Measurements from ENCODE around the gene G0S2. TPM values are rescaled to one million over a fixed set of nuclear protein-coding genes. Genes with fewer than 3 reads are reported as not detected.
A peak's percentile ranks its signal among the peaks of the same experiment; 100 is the strongest.

G0S2 gene
- polyA plus RNA-seq, 1 of the 3 experiments (the other 2 are of a cell fraction) = 43.2 TPM

DNA sequence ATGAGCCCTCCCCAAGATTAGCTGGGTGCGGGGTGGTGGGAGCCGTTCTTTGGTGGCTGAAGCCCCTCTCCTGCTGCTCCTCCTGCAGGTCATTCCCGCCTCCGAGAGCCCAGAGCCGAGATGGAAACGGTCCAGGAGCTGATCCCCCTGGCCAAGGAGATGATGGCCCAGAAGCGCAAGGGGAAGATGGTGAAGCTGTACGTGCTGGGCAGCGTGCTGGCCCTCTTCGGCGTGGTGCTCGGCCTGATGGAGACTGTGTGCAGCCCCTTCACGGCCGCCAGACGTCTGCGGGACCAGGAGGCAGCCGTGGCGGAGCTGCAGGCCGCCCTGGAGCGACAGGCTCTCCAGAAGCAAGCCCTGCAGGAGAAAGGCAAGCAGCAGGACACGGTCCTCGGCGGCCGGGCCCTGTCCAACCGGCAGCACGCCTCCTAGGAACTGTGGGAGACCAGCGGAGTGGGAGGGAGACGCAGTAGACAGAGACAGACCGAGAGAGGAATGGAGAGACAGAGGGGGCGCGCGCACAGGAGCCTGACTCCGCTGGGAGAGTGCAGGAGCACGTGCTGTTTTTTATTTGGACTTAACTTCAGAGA is 448 bp downstream of the G0S2 start:
- TF ChIP-seq, protein P1, sequence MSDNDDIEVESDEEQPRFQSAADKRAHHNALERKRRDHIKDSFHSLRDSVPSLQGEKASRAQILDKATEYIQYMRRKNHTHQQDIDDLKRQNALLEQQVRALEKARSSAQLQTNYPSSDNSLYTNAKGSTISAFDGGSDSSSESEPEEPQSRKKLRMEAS (IDR thresholded peaks at IDR 0.05; ENCODE audit: low read depth) = 0 out of 2 replicates have a peak, but pooled peaks have one; percentile 34
- TF ChIP-seq RAD21 (IDR thresholded peaks at IDR 0.05; ENCODE audit: low read length) (no peak), NFIC (IDR thresholded peaks at IDR 0.05; ENCODE audit: borderline replicate concordance) (no peak), ELF1 (IDR thresholded peaks at IDR 0.05) (no peak)
- TF ChIP-seq, protein P2, sequence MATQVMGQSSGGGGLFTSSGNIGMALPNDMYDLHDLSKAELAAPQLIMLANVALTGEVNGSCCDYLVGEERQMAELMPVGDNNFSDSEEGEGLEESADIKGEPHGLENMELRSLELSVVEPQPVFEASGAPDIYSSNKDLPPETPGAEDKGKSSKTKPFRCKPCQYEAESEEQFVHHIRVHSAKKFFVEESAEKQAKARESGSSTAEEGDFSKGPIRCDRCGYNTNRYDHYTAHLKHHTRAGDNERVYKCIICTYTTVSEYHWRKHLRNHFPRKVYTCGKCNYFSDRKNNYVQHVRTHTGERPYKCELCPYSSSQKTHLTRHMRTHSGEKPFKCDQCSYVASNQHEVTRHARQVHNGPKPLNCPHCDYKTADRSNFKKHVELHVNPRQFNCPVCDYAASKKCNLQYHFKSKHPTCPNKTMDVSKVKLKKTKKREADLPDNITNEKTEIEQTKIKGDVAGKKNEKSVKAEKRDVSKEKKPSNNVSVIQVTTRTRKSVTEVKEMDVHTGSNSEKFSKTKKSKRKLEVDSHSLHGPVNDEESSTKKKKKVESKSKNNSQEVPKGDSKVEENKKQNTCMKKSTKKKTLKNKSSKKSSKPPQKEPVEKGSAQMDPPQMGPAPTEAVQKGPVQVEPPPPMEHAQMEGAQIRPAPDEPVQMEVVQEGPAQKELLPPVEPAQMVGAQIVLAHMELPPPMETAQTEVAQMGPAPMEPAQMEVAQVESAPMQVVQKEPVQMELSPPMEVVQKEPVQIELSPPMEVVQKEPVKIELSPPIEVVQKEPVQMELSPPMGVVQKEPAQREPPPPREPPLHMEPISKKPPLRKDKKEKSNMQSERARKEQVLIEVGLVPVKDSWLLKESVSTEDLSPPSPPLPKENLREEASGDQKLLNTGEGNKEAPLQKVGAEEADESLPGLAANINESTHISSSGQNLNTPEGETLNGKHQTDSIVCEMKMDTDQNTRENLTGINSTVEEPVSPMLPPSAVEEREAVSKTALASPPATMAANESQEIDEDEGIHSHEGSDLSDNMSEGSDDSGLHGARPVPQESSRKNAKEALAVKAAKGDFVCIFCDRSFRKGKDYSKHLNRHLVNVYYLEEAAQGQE (IDR thresholded peaks at IDR 0.05; ENCODE audit: low read depth, low read length) = no peak
- H3K4me3 ChIP-seq (ENCODE audit: low read depth in 2 of 2, low read length in 1 of 2) = peak overlapping the region; percentile 47 to 55
- no peaks in the 10 kb centered on the region for H3K9me3 ChIP-seq
- H3K27me3 ChIP-seq (ENCODE audit: insufficient read depth) = no peaks in the 10 kb centered on the region
- 48% methylated on average over 19 of the region's 34 CpGs for WGBS (ENCODE audit: low lambda C conversion rate)
- H4K20me1 ChIP-seq (ENCODE audit: insufficient read depth) = no peaks in the 10 kb centered on the region
- peak overlapping the region; percentile 88; the same call in 1 of the 2 replicates for H2AFZ ChIP-seq (ENCODE audit: low read depth)
- peak overlapping the region; percentile 42 for H3K9ac ChIP-seq
- no peaks in the 10 kb centered on the region for H3K36me3 ChIP-seq (replicated peaks in 1 of 2; ENCODE audit: control insufficient read depth in 1 of 2, insufficient read depth in 2 of 2, low read length in 1 of 2)
- CTCF ChIA-PET = interaction anchor here (1.3 to 5.9 kb wide), 9 partner anchors 13 to 147 kb away, joined by 3 to 34 read pairs (median 5); partner anchors contain the start of gene CAMK1G
- H3K9me2 ChIP-seq = no peaks in the 10 kb centered on the region
- DNase-seq = peak; percentile 77
- H3K27ac ChIP-seq (ENCODE audit: low read depth in 2 of 2, low read length in 1 of 2) = no peak overlapping the region
- H3K4me2 ChIP-seq = peak overlapping the region; percentile 83
- H3F3A ChIP-seq (replicated peaks; ENCODE audit: insufficient read depth) = no peaks in the 10 kb centered on the region
- H3K79me2 ChIP-seq (ENCODE audit: insufficient read depth) = no peaks in the 10 kb centered on the region
- H3K4me1 ChIP-seq (ENCODE audit: control insufficient read depth in 1 of 2, insufficient read depth in 2 of 2, low read depth in 1 of 2, low read length in 1 of 2) = peaks cover 11 to 13% of the 10 kb centered on the region in 2 experiments; a peak in 3 of 4 replicates
- POLR2A ChIA-PET = no interaction called here

DNA sequence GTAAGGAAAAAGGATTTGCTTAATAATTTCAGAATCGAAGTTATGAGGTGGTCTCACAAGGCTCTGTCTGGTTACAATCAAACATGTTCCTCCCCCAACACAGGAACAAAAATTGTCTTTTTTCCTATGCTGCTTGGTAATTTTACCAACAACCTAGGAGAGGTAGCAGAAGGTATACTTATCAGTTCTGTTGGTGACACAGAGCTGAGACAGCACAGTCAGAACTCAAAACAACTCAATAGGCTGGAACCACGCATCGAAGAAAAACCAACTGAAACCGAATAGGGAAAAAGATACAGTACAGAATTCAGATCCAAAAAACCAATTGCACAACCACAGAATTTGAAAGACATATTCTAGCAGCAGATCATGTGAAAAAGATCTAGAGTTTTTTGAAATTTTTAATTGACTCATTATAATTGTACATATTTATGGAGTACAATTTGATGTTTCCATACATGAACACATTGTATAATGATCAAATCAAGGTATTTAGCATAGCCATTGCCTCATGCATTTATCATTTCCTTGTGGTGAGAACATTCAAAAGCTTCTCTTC is 3.8 kb downstream of the G0S2 start:
- Histone ChIP-seq H3F3A (replicated peaks; ENCODE audit: insufficient read depth) (no peaks in the 10 kb centered on the region), H3K9me3 (no peaks in the 10 kb centered on the region), H3K79me2 (ENCODE audit: insufficient read depth) (no peaks in the 10 kb centered on the region), H3K4me3 (ENCODE audit: low read depth in 2 of 2, low read length in 1 of 2) (no peak overlapping the region), H2AFZ (ENCODE audit: low read depth) (no peak overlapping the region), H3K27me3 (ENCODE audit: insufficient read depth) (no peaks in the 10 kb centered on the region), H3K36me3 (replicated peaks in 1 of 2; ENCODE audit: control insufficient read depth in 1 of 2, insufficient read depth in 2 of 2, low read length in 1 of 2) (no peaks in the 10 kb centered on the region), H4K20me1 (ENCODE audit: insufficient read depth) (no peaks in the 10 kb centered on the region), H3K9me2 (no peaks in the 10 kb centered on the region), H3K4me1 (ENCODE audit: control insufficient read depth in 1 of 2, insufficient read depth in 2 of 2, low read depth in 1 of 2, low read length in 1 of 2) (peaks cover under 1 to 13% of the 10 kb centered on the region in 2 experiments; a peak in 2 of 4 replicates), H3K27ac (ENCODE audit: low read depth in 2 of 2, low read length in 1 of 2) (no peak overlapping the region), H3K4me2 (no peak overlapping the region), H3K9ac (no peak overlapping the region)
- ChIA-PET CTCF (no interaction called here), POLR2A (no interaction called here)
- 72% methylated on average over 4 of the region's 4 CpGs for WGBS (ENCODE audit: low lambda C conversion rate)
- TF ChIP-seq POLR2AphosphoS5 (IDR thresholded peaks at IDR 0.05; ENCODE audit: low read depth, low read length) (no peak), FOXM1 (IDR thresholded peaks at IDR 0.05; ENCODE audit: low read depth) (no peak), EZH2phosphoT487 (IDR thresholded peaks at IDR 0.05; ENCODE audit: borderline replicate concordance, low read depth) (no peak)
- DNase-seq = no peak

Data from SK-N-SH (cell line).